H9 (cell line): ENCODE results near the gene PCDH9. TPM values are rescaled to one million over a fixed set of nuclear protein-coding genes. Genes with fewer than 3 reads are reported as not detected.

ENCODE experiments used
- DNase-seq: peaks from one replicate; pipeline ENCODE4 v3.0.0-alpha.2; 2017
- H2AFZ ChIP-seq: one replicate; pipeline ENCODE4 v1.6.1; 2013; ENCODE audit warnings: mild to moderate bottlenecking, low read length, control low read depth, moderate library complexity
- H2AK5ac ChIP-seq: 2 replicates; pipeline ENCODE4 v1.6.1; 2013; ENCODE audit warnings: low read length, control low read depth, mixed read lengths; ENCODE audit not compliant: insufficient read length
- H2BK120ac ChIP-seq: one replicate; pipeline ENCODE4 v1.6.1; 2013; ENCODE audit warnings: low read depth, mild to moderate bottlenecking, low read length, control low read depth, inconsistent platforms; ENCODE audit not compliant: poor library complexity, severe bottlenecking
- H2BK12ac ChIP-seq: 2 replicates; pipeline ENCODE4 v1.6.1; 2013; ENCODE audit warnings: low read length, control low read depth, mixed read lengths, low read depth; ENCODE audit not compliant: insufficient read length
- H2BK15ac ChIP-seq: 2 replicates; pipeline ENCODE4 v1.6.1; 2013; ENCODE audit warnings: low read depth, low read length, control low read depth
- H2BK20ac ChIP-seq: one replicate; pipeline ENCODE4 v1.6.1; 2013; ENCODE audit warnings: low read depth, mild to moderate bottlenecking, low read length, control low read depth, inconsistent platforms; ENCODE audit not compliant: poor library complexity, severe bottlenecking
- H2BK5ac ChIP-seq: 2 replicates; pipeline ENCODE4 v1.6.1; 2013; ENCODE audit warnings: low read length, control low read depth, mixed read lengths; ENCODE audit not compliant: insufficient read length
- H3K14ac ChIP-seq: 2 replicates; pipeline ENCODE4 v1.6.1; 2013; ENCODE audit warnings: low read length, control low read depth; ENCODE audit not compliant: insufficient read depth
- H3K18ac ChIP-seq: 2 replicates; pipeline ENCODE4 v1.6.1; 2013; ENCODE audit warnings: low read depth, mild to moderate bottlenecking, mixed read lengths, low read length, control low read depth; ENCODE audit not compliant: insufficient read length
- H3K23ac ChIP-seq: 2 replicates; pipeline ENCODE4 v1.6.1; 2013; ENCODE audit warnings: low read length, control low read depth, mixed read lengths, low read depth; ENCODE audit not compliant: insufficient read length
- H3K23me2 ChIP-seq: 2 replicates; pipeline ENCODE4 v1.6.1; 2013; ENCODE audit warnings: low read depth, mild to moderate bottlenecking, mixed read lengths, low read length, control low read depth; ENCODE audit not compliant: insufficient read length, poor library complexity, severe bottlenecking
- H3K27ac ChIP-seq: 2 replicates; pipeline ENCODE4 v1.5.1; 2013; ENCODE audit warnings: low read length, control low read depth, mixed read lengths, low read depth; ENCODE audit not compliant: insufficient read length
- H3K27me3 ChIP-seq: 2 replicates; pipeline ENCODE4 v1.6.1; 2013; ENCODE audit warnings: low read length, control low read depth, inconsistent platforms; ENCODE audit not compliant: insufficient read depth
- H3K4ac ChIP-seq: 2 replicates; pipeline ENCODE4 v1.6.1; 2013; ENCODE audit warnings: low read depth, mild to moderate bottlenecking, control low read depth, inconsistent platforms, low read length, moderate library complexity
- H3K4me1 ChIP-seq: 2 replicates; pipeline ENCODE4 v1.6.1; 2013; ENCODE audit warnings: low read length, control low read depth, inconsistent platforms; ENCODE audit not compliant: insufficient read depth
- H3K4me2 ChIP-seq: 2 replicates; pipeline ENCODE4 v1.6.1; 2013; ENCODE audit warnings: low read length, control low read depth, mixed read lengths; ENCODE audit not compliant: insufficient read length, insufficient read depth
- H3K56ac ChIP-seq: 2 replicates; pipeline ENCODE4 v1.6.1; 2013; ENCODE audit warnings: low read depth, mild to moderate bottlenecking, mixed read lengths, low read length, control low read depth; ENCODE audit not compliant: insufficient read length
- H3K79me1 ChIP-seq: 2 replicates; pipeline ENCODE4 v1.6.1; 2013; ENCODE audit warnings: low read depth, mild to moderate bottlenecking, moderate library complexity, low read length, control low read depth, inconsistent platforms; ENCODE audit not compliant: insufficient read depth, poor library complexity, severe bottlenecking
- H3K79me2 ChIP-seq: 2 replicates; pipeline ENCODE4 v1.6.1; 2013; ENCODE audit warnings: low read length, control low read depth, inconsistent platforms; ENCODE audit not compliant: insufficient read depth
- H3K9ac ChIP-seq: 2 replicates; pipeline ENCODE4 v1.6.1; 2013; ENCODE audit warnings: low read length, control low read depth, mixed read lengths; ENCODE audit not compliant: insufficient read length; ENCODE audit errors: extremely low read depth
- H3K9me3 ChIP-seq: one replicate; pipeline ENCODE4 v1.6.1; 2013; ENCODE audit warnings: low read depth, low read length, inconsistent platforms; ENCODE audit not compliant: control insufficient read depth
- H3T11ph ChIP-seq: one replicate; pipeline ENCODE4 v1.6.1; 2013; ENCODE audit warnings: mild to moderate bottlenecking, low read length, control low read depth, inconsistent platforms
- H4K20me1 ChIP-seq: one replicate; pipeline ENCODE4 v1.6.1; 2013; ENCODE audit not compliant: control insufficient read depth, insufficient read length, insufficient read depth
- H4K5ac ChIP-seq: 2 replicates; pipeline ENCODE4 v1.6.1; 2013; ENCODE audit warnings: low read depth, mild to moderate bottlenecking, mixed read lengths, low read length, control low read depth; ENCODE audit not compliant: insufficient read length
- H4K8ac ChIP-seq: replicated peaks from 2 replicates; pipeline ENCODE4 v1.6.1; 2013; ENCODE audit warnings: low read length, control low read depth, mixed read lengths, low read depth; ENCODE audit not compliant: insufficient read length
- H4K91ac ChIP-seq: 2 replicates; pipeline ENCODE4 v1.6.1; 2013; ENCODE audit warnings: low read depth, mild to moderate bottlenecking, moderate library complexity, mixed read lengths, low read length, control low read depth; ENCODE audit not compliant: insufficient read length
- H3K27ac Mint-ChIP-seq, 3 experiments: 2 replicates in 2 of 3; 3 replicates in 1 of 3; pipeline ENCODE4 v1.8.0; 2020 to 2021; ENCODE audit warnings: mixed read lengths in 3 of 3, mild to moderate bottlenecking in 1 of 3, moderate library complexity in 1 of 3
- H3K27me3 Mint-ChIP-seq: 2 replicates; pipeline ENCODE4 v1.8.0; 2021; ENCODE audit warnings: low read depth, mild to moderate bottlenecking, moderate library complexity, mixed read lengths
- H3K36me3 Mint-ChIP-seq, 3 experiments: 2 replicates in 2 of 3; 3 replicates in 1 of 3; pipeline ENCODE4 v1.8.0; 2020 to 2021; ENCODE audit warnings: low read depth in 3 of 3, mixed read lengths in 3 of 3; ENCODE audit not compliant: insufficient read depth in 1 of 3
- H3K4me1 Mint-ChIP-seq, 2 experiments: 2 replicates each; pipeline ENCODE4 v1.8.0; 2020; ENCODE audit warnings: mixed read lengths in 2 of 2
- H3K4me3 Mint-ChIP-seq, 2 experiments: 2 replicates in 1 of 2; 3 replicates in 1 of 2; pipeline ENCODE4 v1.8.0; 2020 to 2021; ENCODE audit warnings: mild to moderate bottlenecking in 2 of 2, mixed read lengths in 2 of 2, moderate library complexity in 1 of 2
- H3K9me3 Mint-ChIP-seq, 2 experiments: 2 replicates in 1 of 2; 3 replicates in 1 of 2; pipeline ENCODE4 v1.8.0; 2020; ENCODE audit warnings: mild to moderate bottlenecking in 2 of 2, mixed read lengths in 2 of 2, moderate library complexity in 1 of 2
- WGBS: extraction: QIAGEN DNeasy Blood & Tissue Kit; methylation state at CpG from one replicate; pipeline ENCODE4 v1.1.7; 2013; ENCODE audit warnings: missing lambda C conversion rate, low lambda C conversion rate, mixed read lengths; ENCODE audit not compliant: insufficient read length; ENCODE audit errors: extremely low coverage; 5-methylcytosine and 5-hydroxymethylcytosine counted together
- total RNA-seq: library from RNA; stranded (reverse); gene quantifications from 2 replicates; pipeline ENCODE4 v1.2.1, GENCODE V29; 2021
- TF ChIP-seq, protein P1 (sequence below): fragments of 200-600 bp; sonication (generic); conservative IDR thresholded peaks from 3 replicates; pipeline ENCODE4 v1.8.0; 2021; ENCODE audit warnings: antibody characterized with exemption, mild to moderate bottlenecking

Gene PCDH9
- total RNA-seq, 1 experiment from 2014 or later: 0.11 TPM

DNA sequence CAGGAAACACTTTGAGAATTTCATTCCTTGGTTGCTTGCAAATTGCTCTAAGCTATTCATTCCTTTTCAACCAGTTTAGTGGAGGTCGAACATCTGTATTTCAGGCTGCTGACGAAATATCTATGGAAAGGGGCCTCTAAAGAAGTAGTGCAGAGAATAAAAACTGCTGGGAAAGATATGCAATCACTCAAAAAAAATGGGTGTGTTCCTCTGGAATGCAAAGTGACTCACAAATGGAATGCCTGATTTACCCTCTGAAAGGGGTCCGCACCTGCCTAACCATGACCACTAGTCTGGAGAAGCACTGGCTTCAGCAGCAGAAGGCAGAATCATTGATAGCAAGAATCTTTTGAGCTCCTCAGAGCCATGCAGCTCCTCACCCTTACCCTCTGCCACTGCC, 129.4 kb downstream of the PCDH9 start:
- WGBS: no CpG with 5 or more reads among the region's 3 CpGs
- no peak overlapping the region for H3K27ac Mint-ChIP-seq

More for the DNA sequence above, 129.4 kb downstream of the PCDH9 start:
- TF ChIP-seq, protein P1, sequence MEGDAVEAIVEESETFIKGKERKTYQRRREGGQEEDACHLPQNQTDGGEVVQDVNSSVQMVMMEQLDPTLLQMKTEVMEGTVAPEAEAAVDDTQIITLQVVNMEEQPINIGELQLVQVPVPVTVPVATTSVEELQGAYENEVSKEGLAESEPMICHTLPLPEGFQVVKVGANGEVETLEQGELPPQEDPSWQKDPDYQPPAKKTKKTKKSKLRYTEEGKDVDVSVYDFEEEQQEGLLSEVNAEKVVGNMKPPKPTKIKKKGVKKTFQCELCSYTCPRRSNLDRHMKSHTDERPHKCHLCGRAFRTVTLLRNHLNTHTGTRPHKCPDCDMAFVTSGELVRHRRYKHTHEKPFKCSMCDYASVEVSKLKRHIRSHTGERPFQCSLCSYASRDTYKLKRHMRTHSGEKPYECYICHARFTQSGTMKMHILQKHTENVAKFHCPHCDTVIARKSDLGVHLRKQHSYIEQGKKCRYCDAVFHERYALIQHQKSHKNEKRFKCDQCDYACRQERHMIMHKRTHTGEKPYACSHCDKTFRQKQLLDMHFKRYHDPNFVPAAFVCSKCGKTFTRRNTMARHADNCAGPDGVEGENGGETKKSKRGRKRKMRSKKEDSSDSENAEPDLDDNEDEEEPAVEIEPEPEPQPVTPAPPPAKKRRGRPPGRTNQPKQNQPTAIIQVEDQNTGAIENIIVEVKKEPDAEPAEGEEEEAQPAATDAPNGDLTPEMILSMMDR: no peak
- Histone ChIP-seq H3K4ac (no peak overlapping the region), H4K8ac (no peak overlapping the region), H2BK12ac (no peak overlapping the region), H3K23me2 (no peaks in the 10 kb centered on the region), H3K18ac (no peak overlapping the region), H2AFZ (no peak overlapping the region), H3K9me3 (no peaks in the 10 kb centered on the region), H4K91ac (no peak overlapping the region), H4K20me1 (no peaks in the 10 kb centered on the region), H2BK15ac (no peak overlapping the region), H3K56ac (no peak overlapping the region), H3K23ac (no peak overlapping the region), H3K14ac (no peak overlapping the region), H2BK20ac (no peak overlapping the region), H2AK5ac (no peak overlapping the region), H3K79me1 (no peaks in the 10 kb centered on the region), H3T11ph (no peak overlapping the region), H3K4me1 (no peaks in the 10 kb centered on the region), H3K4me2 (no peak overlapping the region), H2BK5ac (no peak overlapping the region), H3K27ac (no peak overlapping the region), H3K27me3 (no peaks in the 10 kb centered on the region), H4K5ac (no peak overlapping the region), H3K79me2 (no peaks in the 10 kb centered on the region), H3K9ac (no peak overlapping the region), H2BK120ac (no peak overlapping the region)
- no peaks in the 10 kb centered on the region for H3K27me3 Mint-ChIP-seq
- H3K9me3 Mint-ChIP-seq: no peaks in the 10 kb centered on the region
- DNase-seq: peak; percentile 36
- no peaks in the 10 kb centered on the region for H3K36me3 Mint-ChIP-seq
- H3K4me1 Mint-ChIP-seq: peaks cover 0 to 4% of the 10 kb centered on the region in 2 experiments; a peak in 2 of 4 replicates
- H3K4me3 Mint-ChIP-seq: no peak overlapping the region
